K562 (cell line): ENCODE results near the gene MYH7. TPM values are rescaled to one million over a fixed set of nuclear protein-coding genes. Genes with fewer than 3 reads are reported as not detected.
"Not testable (repeated sequence)": the region's sequence is repeated elsewhere in the genome, so short reads cannot be mapped to it uniquely, and the experiment has no call there.

Experiments used
- ATAC-seq: fragments of 200-7000 bp; cut with Tn5 transposase; 3 replicates; pipeline ENCODE4 v1.9.1; 2020; ENCODE audit warnings: moderate library complexity
- BruUV-seq: library from RNA; stranded (reverse); fragments of 400-500 nt; replicated peaks from 2 replicates; lab custom pipeline; 2021; lab: Mats Ljungman, UMichigan
- CTCF ChIA-PET: fragments of 300-600 bp; formaldehyde crosslinking; extraction: SDS; loops from one replicate; lab custom pipeline; 2021; ENCODE audit warnings: low intra/inter-chr PET ratio; lab: Yijun Ruan, JAX
- POLR2A ChIA-PET: fragments of 300-600, 350-650 bp; sonication (Branson Sonifier 250); formaldehyde crosslinking; extraction: SDS; loops from one replicate; lab custom pipeline; 2021; ENCODE audit warnings: antibody characterized with exemption, inconsistent platforms; lab: Yijun Ruan, JAX
- DNase-seq, 4 experiments: peaks; one replicate each; pipeline versions ENCODE4 v3.0.0 to v3.0.0-alpha.2; 2011 to 2018; ENCODE audit warnings: low spot score in 3 of 4, mixed read lengths in 3 of 4; ENCODE audit errors: extremely low read depth in 1 of 4
- FAIRE-seq: peaks from 2 replicates; lab custom pipeline; 2011; peaks lifted over from hg19 to GRCh38; lab: Jason Lieb, UNC
- H2AFZ ChIP-seq: 2 replicates; pipeline ENCODE4 v1.6.0; 2011; ENCODE audit warnings: low read depth, low read length, control low read depth, inconsistent platforms
- H3K27ac ChIP-seq: fragments of 200-600 bp; 3 replicates; pipeline ENCODE4 v1.8.0; 2011; ENCODE audit warnings: low read depth, mild to moderate bottlenecking, control low read depth, inconsistent platforms, low read length, moderate library complexity, mixed read lengths; ENCODE audit errors: extremely low read depth
- H3K27me3 ChIP-seq, 2 experiments: fragments of 300-600 bp in 1 of 2; 2 replicates in 1 of 2; 3 replicates in 1 of 2; pipeline versions ENCODE4 v1.6.0 to v1.8.0; 2011; ENCODE audit warnings: inconsistent platforms in 2 of 2, low read length in 2 of 2, mild to moderate bottlenecking in 1 of 2, mixed read lengths in 1 of 2, moderate library complexity in 1 of 2; ENCODE audit not compliant: control insufficient read depth in 2 of 2, insufficient read depth in 2 of 2
- H3K36me3 ChIP-seq: fragments of 300-600 bp; 3 replicates; pipeline ENCODE4 v1.8.0; 2011; ENCODE audit warnings: mild to moderate bottlenecking, low read length, inconsistent platforms; ENCODE audit not compliant: control insufficient read depth, insufficient read depth
- H3K4me1 ChIP-seq, 2 experiments: fragments of 200-600 bp in 1 of 2; replicated peaks in 1 of 2; 2 replicates in 1 of 2; 3 replicates in 1 of 2; pipeline versions ENCODE4 v1.5.1 to v1.8.0; 2011; ENCODE audit warnings: inconsistent platforms in 2 of 2, low read length in 2 of 2, mild to moderate bottlenecking in 1 of 2, mixed read lengths in 1 of 2, moderate library complexity in 1 of 2; ENCODE audit not compliant: control insufficient read depth in 2 of 2, insufficient read depth in 2 of 2
- H3K4me2 ChIP-seq: 2 replicates; pipeline ENCODE4 v1.6.1; 2011; ENCODE audit warnings: low read length, control low read depth, inconsistent platforms, mixed read lengths; ENCODE audit not compliant: insufficient read depth
- H3K4me3 ChIP-seq: fragments of 200-600 bp; sonication (generic), shearing (Covaris generic); 2 replicates; pipeline ENCODE4 v1.5.1; 2016; ENCODE audit warnings: control low read depth, inconsistent platforms
- H3K79me2 ChIP-seq: fragments of 200-600 bp; 3 replicates; pipeline ENCODE4 v1.8.0; 2011; ENCODE audit warnings: low read length, inconsistent platforms; ENCODE audit not compliant: control insufficient read depth, insufficient read depth
- H3K9ac ChIP-seq, 2 experiments: 2 replicates each; pipeline versions ENCODE4 v1.6.0 to v1.6.1; 2011; ENCODE audit warnings: low read depth in 2 of 2, low read length in 2 of 2, control low read depth in 1 of 2, inconsistent platforms in 1 of 2, mild to moderate bottlenecking in 1 of 2, mixed read lengths in 1 of 2; ENCODE audit not compliant: insufficient read depth in 1 of 2
- H3K9me1 ChIP-seq: one replicate; pipeline ENCODE4 v1.6.0; 2011; ENCODE audit warnings: inconsistent platforms, mild to moderate bottlenecking, low read length, moderate library complexity; ENCODE audit not compliant: control insufficient read depth, insufficient read depth
- H3K9me3 ChIP-seq: replicated peaks from 2 replicates; pipeline ENCODE4 v1.5.1; 2011; ENCODE audit warnings: low read depth, low read length, inconsistent platforms; ENCODE audit not compliant: control insufficient read depth, insufficient read depth
- H4K20me1 ChIP-seq: replicated peaks from 2 replicates; pipeline ENCODE4 v1.6.1; 2011; ENCODE audit warnings: low read length, inconsistent platforms, mixed read lengths; ENCODE audit not compliant: control insufficient read depth, insufficient read depth
- ATF1 ChIP-seq, 2 experiments: fragments of 450-650 bp in 1 of 2; IDR thresholded peaks; 2 replicates each; pipeline ENCODE4 v1.6.1; 2016; ENCODE audit warnings: missing compliant biosample characterization in 1 of 2, missing genetic modification characterization in 1 of 2
- ATF7 ChIP-seq: fragments of 450-650 bp; IDR thresholded peaks from 2 replicates; pipeline ENCODE4 v1.7.1; 2014; ENCODE audit warnings: mild to moderate bottlenecking, moderate library complexity
- NRF1 ChIP-seq, 2 experiments: fragments of 450-650 bp; IDR thresholded peaks in 1 of 2; conservative IDR thresholded peaks in 1 of 2; 2 replicates each; pipeline ENCODE4 v1.6.1; 2014; ENCODE audit warnings: mild to moderate bottlenecking in 2 of 2
- whole genome bisulfite sequencing: fragments of 100-300 bp; shearing (Covaris generic); methylation state at CpG from one replicate; pipeline ENCODE4 v1.1.6; 2016; ENCODE audit warnings: low coverage, mixed read lengths; ENCODE audit not compliant: insufficient coverage; ENCODE audit errors: missing lambda C conversion rate; 5-methylcytosine and 5-hydroxymethylcytosine counted together
- in situ Hi-C: fragments of 300-500 bp; cut with MboI; formaldehyde crosslinking; loops from 4 replicates; pipeline ENCODE4 v1.15.0; 2018; ENCODE audit warnings: inconsistent platforms, mixed read lengths
- intact Hi-C: fragments of 100-400 bp; cut with micrococcal nuclease; formaldehyde crosslinking; loops from 2 replicates; pipeline ENCODE4 v1.14.2; 2022
- polyA plus RNA-seq, 8 experiments: library from polyadenylated mRNA; depleted of rRNA in 4 of 8; stranded (reverse) in 5 of 8; unstranded in 3 of 8; fragments of >200 nt; fragmentation: Nextera tagmentation in 2 of 8; fragmentation: Illumina TruSeq in 1 of 8; extraction: Ambion mirVana in 2 of 8; extraction: Trizol in 1 of 8; gene quantifications; 2 replicates each; pipeline versions ENCODE4 v1.2.1 to v1.2.3, GENCODE V29; 2011 to 2014; ENCODE audit warnings: inconsistent platforms in 1 of 8, missing spikeins in 1 of 8
- total RNA-seq, 7 experiments: library from RNA; depleted of rRNA in 6 of 7; stranded (reverse); fragments of >200 nt in 6 of 7; fragmentation: Illumina TruSeq in 2 of 7; extraction: Trizol in 2 of 7; gene quantifications; 2 replicates each; pipeline versions ENCODE4 v1.2.1 to v1.2.3, GENCODE V29; 2011 to 2021; ENCODE audit warnings: low replicate concordance in 1 of 7
- TF ChIP-seq, protein P1 (sequence below), 2 experiments: fragments of 450-650 bp in 1 of 2; sonication (generic) in 1 of 2; formaldehyde crosslinking in 1 of 2; IDR thresholded peaks in 1 of 2; conservative IDR thresholded peaks in 1 of 2; 2 replicates each; pipeline versions ENCODE4 v1.6.1 to v1.8.1; 2016 to 2023; ENCODE audit warnings: mild to moderate bottlenecking in 2 of 2, moderate library complexity in 2 of 2, inconsistent platforms in 1 of 2, missing genetic modification reagents in 1 of 2

The MYH7 gene
- total and polyA plus RNA-seq, 9 of the 15 experiments (the other 6 are each of a cell fraction or from before 2014, with no cell fraction given): not detected

DNA sequence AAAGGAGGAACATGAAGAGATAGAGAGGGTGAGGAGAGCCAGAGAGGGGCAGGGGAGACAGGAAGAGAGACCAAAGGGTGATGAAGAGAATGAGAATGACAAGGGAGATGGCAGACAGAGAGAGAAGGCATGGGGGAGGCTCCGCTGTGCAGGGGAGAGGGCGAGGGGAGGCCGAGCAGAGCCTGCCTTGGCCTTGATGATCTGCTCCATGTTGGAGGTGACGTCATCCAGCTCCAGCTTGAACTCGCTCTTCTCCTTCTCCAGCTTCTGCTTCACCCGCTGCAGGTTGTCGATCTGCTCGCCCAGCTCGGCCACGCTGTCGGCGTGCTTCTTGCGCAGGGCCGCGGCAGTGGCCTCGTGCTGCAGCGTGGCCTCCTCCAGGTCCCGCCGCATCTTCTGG is 45.6 kb downstream of the MYH7 start:
- peaks cover 31 to 69% of the 10 kb centered on the region in 2 experiments; a peak in 3 of 5 replicates for H3K27me3 ChIP-seq
- H3K9me3 ChIP-seq; H2AFZ ChIP-seq; H3K9ac ChIP-seq; H3K4me3 ChIP-seq; H4K20me1 ChIP-seq; POLR2A ChIA-PET; H3K36me3 ChIP-seq; TF ChIP-seq ATF1 (CRISPR knock-in tag; IDR thresholded peaks at IDR 0.05): not testable (repeated sequence)
- peak; percentile 94 for TF ChIP-seq ATF7
- peak in 1 of 2 experiments; percentile 17; a peak in 1 of 4 replicates for TF ChIP-seq NRF1 (conservative IDR thresholded peaks at IDR 0.05 in 1 of 2, IDR thresholded peaks at IDR 0.05 in 1 of 2)
- TF ChIP-seq, protein P1, sequence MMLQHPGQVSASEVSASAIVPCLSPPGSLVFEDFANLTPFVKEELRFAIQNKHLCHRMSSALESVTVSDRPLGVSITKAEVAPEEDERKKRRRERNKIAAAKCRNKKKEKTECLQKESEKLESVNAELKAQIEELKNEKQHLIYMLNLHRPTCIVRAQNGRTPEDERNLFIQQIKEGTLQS (IDR thresholded peaks at IDR 0.05): peak; percentile 94
- TF ChIP-seq, protein P1 (CRISPR knock-in tag; conservative IDR thresholded peaks at IDR 0.05): not testable (repeated sequence)
- peak; percentile 42; the same call in 1 of the 2 replicates for TF ChIP-seq ATF1 (tag; IDR thresholded peaks at IDR 0.05)
- TF ChIP-seq, all 486 proteins: peak for 4; not testable (repeated sequence) for 482
- H3K4me2 ChIP-seq, H3K4me1 ChIP-seq, CTCF ChIA-PET, H3K27ac ChIP-seq, H3K79me2 ChIP-seq, intact Hi-C loops, H3K9me1 ChIP-seq, FAIRE-seq, DNase-seq, BruUV-seq: not testable (repeated sequence)
- peak; percentile 54; the same call in 2 of the 3 replicates for ATAC-seq
- WGBS: 0% methylated on average over 1 of the region's 19 CpGs
- in situ Hi-C loops: loop anchor here (10.0 kb wide), 1 partner anchor 125 kb away; no protein-coding TSS in a partner anchor
